GM21381 (cell line): ENCODE measurements around the gene NDUFAF4.

Source experiments
- ATAC-seq: cut with Tn5 transposase; IDR thresholded peaks from one replicate; pipeline ENCODE4 v1.9.1; 2021; ENCODE audit warnings: mild to moderate bottlenecking, moderate library complexity; ENCODE audit not compliant: unreplicated experiment

Gene NDUFAF4

DNA sequence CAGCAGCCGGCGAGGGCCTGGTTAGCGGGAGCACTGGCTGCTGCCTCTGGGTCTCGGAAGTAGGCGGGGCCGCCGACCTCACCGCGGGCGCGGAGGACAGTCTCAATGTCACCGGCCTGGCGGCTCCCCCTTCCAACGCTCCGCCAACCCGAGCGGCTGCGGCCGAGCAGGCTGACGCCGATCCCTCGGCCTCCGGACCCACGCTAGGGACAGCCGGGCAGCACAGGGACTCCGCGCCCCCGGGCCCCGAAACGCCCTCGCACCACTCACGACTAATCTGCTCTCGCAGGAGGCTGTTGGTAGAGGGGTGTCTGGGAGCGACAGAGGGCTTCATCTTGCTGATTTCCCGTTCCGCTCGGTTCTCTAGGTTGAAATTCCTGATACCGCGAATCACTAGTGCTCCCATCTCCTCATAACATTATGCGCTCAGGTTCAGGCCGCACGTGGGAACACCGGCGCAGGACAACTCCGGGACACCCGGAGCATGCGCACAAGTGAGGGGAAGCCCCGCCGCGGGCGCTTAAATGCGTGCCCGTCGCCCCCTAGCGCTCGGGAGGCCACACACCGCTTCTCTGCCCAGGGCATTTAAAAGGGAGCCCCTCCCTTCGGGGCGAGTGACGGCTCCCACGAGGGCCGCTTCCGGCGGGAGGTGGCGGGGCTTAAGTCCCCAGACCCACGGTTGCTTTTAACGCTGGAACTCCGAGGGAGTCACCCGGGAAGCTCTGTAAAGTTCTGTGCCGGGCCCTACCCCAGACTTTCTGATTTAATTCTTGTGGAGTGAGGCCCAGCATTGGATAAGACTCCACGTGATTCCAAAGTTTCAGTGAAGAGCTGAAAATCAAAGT is at the start of gene NDUFAF4:
Gene NDUFAF4, minus strand, starts transcription at position 496 of the 845 bp plus-strand sequence. Its CDS starts 90 bp downstream, at position 406.
- ATAC-seq = peak; percentile 88

DNA sequence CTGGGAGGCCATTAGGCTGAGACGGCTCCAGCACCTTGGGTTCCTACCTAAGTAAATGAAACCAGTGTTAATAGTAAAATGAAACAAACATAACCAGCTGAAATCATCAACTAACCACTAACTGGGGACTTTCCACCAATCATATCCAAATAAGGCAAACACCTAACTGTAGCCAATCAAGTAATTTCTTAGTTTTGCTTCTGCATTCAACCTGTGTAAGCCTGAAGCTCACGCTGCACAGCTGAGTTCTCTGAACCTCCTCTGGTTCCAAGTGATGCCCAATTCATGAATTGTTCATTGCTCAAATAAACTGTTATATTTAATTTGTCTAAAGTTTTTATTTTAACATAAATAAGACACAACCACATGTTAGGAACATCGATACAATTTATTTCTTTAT is 49.4 kb upstream of the NDUFAF4 start:
- ATAC-seq = peak; percentile 91

DNA sequence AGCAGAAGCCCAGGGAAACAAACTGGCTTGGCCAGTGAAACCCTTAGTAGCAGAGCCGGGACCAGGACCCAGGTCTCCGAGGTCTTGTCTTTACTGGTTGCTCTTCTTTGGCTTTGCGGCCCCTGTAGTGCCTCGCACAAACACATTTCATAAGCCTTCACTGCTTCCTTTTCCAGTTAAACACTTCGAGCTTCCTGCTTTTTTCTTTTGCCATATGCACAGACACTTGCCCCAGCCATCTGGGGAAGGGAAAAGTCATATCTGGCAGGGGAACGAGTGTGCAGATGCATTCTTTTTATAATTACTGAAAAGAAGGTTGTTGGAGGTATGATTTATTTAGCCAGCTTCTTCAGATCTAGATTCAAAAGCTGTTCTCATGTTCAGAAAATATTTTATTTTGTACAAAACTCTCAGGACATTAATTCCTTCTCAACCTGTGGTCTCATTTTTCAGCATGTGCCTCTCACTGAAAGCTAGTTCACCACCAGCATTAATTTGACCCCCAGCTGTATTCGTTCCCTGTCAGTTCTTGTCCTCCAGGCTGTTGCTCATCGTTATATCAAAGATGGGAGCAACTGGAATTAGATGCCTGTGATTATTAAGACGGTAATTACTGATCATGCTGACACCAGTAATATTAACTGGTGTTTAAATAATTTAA is 46.0 kb upstream of the NDUFAF4 start:
- no peak for ATAC-seq

DNA sequence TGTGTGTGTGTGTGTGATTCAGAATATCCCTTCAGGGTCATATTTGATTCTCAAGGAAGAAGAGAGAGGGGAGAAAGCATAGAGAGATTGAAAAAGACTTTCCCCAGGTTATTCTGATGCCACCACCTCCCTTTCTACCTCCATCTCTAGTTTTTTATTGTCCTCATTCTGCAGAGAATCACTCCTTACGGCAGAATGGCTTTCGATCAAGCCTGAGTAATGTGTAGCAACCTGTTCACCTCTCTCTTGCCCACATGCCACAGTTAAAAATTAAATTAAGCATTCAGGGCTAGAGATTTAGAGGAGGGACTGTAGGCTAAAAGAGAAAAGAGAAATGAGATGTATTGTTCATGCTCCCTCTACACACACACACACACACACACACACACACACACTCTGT is 45.0 kb upstream of the NDUFAF4 start:
- ATAC-seq = no peak

DNA sequence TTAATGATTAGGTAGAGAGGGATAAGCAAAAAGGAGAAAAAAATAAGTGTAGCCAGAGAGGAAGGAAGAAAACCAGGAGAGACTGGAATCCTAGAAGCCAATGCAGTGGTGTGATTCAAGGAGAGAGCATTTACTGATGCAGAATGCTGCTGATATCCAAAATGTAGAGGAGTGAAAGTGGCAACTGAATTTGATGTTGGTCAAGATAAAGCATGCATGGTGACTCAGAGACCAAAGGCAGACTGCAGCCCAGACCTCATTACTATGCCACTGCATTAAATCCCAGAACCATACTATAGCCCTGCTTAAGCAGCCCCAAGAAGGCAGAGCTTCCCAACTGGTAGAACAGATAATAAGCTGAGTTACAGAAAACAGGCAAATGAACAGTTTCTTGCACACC is 42.6 kb upstream of the NDUFAF4 start:
- ATAC-seq = no peak

DNA sequence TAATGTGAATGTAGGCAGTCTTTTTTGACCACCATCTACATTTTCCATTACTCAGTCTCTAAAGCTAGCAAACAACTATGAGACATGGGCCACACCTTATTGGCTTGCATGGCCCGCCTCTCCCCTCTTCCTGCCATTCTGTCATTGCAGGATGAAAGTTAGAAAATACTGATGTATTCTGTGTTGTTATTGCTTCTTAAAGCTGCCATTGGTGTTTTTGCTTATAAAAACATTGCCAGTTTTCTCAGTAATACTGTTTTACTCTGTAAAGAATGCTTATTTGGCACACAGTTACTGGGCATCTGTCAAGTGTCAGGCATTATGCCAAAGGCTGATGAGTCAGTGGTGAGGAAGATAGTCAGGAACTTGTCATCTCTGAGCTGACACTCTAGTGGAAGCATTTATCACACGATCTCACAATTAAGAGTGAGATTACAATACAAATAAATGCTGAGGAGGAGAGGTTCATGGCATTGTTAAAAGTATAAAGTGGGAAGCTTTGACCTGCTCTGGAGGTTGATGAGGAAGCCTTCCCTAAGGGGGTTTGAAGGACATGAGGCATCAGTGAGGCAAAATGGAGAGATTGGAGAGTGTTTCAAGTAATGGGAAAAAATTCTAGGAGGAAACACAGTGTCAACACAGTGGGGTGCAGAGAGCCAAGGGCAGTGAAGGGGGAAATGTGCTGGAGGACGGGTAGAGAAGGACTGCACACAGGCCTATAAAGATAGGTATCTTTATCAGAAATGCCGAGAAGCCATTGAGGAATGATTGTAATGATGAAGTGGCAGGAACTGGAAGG is 41.5 kb upstream of the NDUFAF4 start:
- no peak for ATAC-seq

DNA sequence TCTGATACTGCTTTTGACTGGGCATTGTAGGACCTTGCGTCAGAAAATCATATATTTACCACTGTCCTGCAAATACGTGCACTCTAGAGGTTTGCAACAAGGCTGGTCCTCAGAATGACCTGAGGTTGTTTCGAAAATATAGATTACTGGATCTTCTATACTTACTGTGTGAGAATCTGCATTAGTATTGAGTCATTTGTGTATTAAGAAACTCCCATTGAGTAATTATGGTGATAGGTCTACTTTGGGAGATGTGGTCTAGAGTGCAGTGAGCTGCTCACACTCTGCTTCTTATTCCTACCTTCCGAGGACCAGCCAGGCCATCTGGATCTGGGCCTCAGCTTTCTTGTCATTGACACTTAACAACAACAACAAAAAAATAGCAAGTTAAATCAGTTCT is 36.4 kb upstream of the NDUFAF4 start:
- no peak for ATAC-seq

DNA sequence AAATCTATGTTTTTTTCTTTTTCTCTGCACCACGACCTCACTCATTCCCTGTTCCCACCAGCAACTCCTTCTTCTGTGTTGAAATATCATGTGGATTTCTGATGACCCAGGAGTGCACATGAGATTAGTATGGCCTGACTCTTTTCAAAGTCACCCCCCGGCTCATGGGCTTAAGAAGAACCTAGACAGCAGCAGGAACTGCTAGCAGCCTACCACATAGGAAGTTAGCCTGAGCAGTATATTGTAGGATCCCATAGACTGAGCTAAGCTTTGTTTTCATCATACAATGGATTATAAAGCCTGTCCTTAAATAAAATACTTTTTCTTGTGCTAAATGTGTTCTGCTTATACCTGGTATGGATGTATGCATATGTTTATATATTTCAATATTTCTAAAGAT is 33.5 kb upstream of the NDUFAF4 start:
- no peak for ATAC-seq

- no peak for ATAC-seq
Observed at GRCh38 chr6:96929741-96930140, 32.0 kb upstream of the NDUFAF4 start.

- ATAC-seq = no peak
Observed at GRCh38 chr6:96927660-96928059, 30.0 kb upstream of the NDUFAF4 start.

GRCh38 chr6:96926425-96926824 is 28.7 kb upstream of the NDUFAF4 start:
- ATAC-seq = no peak

DNA sequence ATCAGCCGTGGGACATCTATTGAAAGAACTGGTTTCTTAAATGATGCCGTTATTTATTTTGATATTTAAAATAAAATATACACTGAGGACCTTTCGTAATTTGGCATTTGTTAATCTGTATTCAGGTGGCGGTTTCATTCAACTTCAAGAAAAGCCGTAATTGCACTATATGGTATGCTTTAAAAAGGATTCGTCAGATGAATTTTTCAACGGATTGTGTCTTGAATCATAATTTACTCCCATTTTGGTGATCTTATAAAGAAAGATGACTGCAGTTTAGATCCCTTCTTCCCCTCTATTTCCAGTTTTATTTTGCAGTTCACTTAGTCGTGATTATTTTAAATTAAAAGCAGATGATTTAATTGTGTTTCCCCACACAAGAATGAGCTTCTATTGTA is 27.6 kb upstream of the NDUFAF4 start:
- no peak for ATAC-seq

DNA sequence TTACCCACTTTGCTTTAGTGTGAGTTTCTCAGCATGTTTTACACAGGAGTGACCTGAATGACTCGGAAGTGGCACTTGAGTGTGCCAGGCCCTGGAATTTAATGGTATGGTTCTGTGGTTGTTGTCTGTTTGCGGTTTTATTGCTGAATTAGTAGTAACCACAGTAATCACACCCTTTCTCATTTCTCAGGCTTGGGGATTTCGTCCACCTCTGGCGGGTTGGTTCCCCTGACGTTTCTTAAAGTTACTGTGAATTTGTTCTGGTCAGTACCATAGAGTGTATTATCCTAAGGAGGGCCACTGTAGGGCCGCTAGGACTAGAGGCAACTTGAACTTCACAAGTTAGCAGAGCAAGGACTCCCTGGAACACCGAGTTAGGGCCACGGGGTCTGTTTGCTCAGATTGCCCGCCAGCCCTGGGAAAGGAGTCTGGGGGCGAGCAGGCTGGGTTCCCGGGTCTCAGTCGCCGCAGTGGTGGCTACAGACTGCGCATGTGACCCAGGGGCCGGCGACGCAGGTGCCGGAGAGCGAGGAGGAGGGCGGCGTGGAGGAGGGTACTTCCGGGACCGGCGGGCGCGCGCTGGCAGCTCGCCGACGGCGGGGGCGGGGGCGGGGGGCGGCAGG is 26.3 kb upstream of the NDUFAF4 start:
- ATAC-seq = peak; percentile 78

DNA sequence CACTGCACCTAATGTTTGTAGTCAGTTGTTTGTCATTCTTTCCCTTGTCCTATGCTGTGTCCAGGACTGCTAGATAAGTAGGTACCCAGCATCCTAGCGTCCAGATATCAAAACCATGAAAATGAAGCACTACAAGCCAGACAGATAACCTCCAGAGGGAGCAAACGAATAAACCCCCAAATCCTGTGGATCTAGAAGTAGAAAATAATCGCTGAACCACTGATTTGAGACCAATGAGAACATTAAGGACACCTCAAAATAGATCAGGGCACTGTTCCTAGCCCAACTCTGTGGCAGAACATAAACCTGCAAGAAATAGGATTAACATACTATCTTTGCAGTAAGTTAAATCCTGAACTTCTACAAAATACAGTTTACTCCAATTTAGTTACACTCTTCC is 25.7 kb upstream of the NDUFAF4 start:
- no peak for ATAC-seq

GRCh38 chr6:96917098-96917497 is 19.4 kb upstream of the NDUFAF4 start:
- ATAC-seq = no peak

GRCh38 chr6:96913621-96914020 is 15.9 kb upstream of the NDUFAF4 start:
- no peak for ATAC-seq

- no peak for ATAC-seq
Observed at GRCh38 chr6:96911751-96912150, 14.1 kb upstream of the NDUFAF4 start.

DNA sequence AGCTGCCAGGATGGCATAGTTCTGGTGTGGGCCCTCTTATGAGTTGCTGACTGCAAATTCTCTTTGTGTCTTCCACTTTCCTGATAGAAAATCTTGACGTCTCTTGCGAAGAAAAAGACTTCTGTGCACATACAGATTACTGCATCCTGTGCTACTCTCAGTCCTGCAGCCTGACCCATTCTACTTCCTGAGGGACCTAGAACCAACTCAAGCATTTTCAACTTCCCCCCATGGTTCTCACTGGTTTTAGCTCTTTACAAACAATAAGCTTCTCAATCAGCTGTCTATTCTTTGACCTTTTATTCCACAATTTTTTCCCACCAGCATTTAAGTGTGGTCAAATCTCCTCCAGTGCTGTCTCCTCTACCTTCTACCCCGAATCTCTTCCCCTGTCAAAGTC is 13.5 kb upstream of the NDUFAF4 start:
- ATAC-seq = no peak

DNA sequence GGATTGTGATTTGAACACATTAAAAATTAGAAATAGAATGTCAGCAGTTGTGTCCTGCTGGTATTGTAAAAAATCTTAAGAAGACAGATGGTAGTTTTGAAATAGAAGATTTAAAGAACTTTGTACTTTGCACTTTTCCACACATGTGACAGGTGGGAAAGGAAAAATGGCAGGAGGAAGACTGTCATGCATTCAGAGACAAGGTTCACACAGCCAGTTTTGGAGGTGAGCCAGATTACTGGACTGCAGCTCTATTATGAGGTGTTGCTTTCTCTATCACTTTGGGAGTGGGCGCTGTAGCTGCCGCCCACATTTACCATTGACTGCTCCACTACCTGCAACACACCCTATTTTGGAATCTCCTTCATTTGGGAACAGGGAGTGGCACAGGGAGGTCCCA is 12.1 kb upstream of the NDUFAF4 start:
- ATAC-seq = no peak

GRCh38 chr6:96907498-96907897 is 9.8 kb upstream of the NDUFAF4 start:
- peak; percentile 86 for ATAC-seq

GRCh38 chr6:96900873-96901272 is 3.2 kb upstream of the NDUFAF4 start:
- no peak for ATAC-seq
